ENCODE measurements around the gene ERC2. TPM values are rescaled to one million over a fixed set of nuclear protein-coding genes. Genes with fewer than 3 reads are reported as not detected.
"Not testable (repeated sequence)": the region's sequence is repeated elsewhere in the genome, so short reads cannot be mapped to it uniquely, and the experiment has no call there.

ERC2 gene
- total RNA-seq, 1 experiment from 2014 or later = not detected

DNA sequence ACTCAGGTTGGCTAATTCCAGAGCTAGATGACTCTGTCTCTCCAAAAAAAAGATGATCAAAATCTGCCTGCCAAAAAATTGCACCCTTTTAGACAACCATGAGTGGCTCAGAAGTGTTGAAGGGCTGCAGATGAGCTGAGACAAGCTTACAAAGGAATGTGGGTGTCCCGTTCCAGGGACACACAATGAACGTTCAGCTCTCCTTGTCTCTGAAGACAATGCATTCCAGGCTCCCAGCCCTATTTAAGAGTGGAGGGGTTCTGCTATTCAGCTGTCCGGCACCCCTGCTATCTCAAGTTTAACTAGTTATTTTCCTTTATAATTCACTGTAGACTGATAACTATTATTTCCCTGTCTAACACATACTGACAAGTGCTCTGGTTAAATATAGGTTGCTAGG is 626.1 kb downstream of the ERC2 start:
- no peak for DNase-seq (ENCODE audit: low spot score)

DNA sequence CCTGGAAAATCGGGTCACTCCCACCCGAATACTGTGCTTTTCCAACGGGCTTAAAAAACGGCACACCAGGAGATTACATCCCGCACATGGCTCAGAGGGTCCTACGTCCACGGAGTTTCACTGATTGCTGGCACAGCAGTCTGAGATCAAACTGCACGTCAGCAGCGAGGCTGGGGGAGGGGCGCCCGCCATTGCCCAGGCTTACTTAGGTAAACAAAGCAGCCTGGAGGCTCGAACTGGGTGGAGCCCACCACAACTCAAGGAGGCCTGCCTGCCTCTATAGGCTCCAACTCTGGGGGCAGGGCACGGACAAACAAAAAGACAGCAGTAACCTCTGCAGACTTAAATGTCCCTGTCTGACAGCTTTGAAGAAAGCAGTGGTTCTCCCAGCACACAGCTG is 636.4 kb downstream of the ERC2 start:
- DNase-seq (ENCODE audit: low spot score) = not testable (repeated sequence)

DNA sequence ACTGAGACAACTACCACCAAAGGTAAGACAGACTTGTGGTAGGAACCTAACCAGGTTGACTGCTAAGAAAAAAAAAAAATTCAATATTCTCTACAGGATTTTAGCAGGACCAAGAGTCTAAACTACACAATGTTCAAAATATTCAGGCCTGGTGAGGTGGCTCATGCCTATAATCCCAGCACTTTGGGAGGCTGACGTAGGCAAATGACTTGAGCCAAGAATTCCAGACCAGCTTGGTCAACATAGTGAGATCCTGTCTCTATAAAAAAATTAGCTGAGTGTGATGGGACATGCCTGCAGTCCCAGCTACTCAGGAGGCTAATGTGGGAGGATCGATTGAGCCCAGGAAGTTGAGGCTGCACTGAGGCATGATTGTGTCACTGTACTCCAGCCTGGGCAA is 639.6 kb downstream of the ERC2 start:
- DNase-seq (ENCODE audit: low spot score) = no peak

DNA sequence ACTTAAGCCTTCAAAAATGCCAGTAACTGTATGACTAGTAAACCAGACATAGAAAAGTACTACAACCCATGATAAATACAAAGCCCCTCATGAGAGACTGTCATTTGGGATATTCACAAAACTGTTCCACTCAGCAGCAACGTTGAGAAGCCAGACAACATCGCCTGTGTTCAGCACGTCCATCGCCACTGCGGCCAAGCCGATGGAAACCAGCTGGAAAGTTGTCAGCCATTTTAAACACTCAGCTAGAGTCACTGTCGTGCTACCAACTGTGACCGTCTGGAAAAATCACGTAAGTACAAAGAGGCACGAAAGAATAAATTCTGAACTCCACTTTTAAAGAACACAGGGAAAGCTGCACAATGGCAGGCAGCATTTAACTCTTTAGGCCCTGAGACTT is 640.5 kb downstream of the ERC2 start:
- no peak for DNase-seq (ENCODE audit: low spot score)

DNA sequence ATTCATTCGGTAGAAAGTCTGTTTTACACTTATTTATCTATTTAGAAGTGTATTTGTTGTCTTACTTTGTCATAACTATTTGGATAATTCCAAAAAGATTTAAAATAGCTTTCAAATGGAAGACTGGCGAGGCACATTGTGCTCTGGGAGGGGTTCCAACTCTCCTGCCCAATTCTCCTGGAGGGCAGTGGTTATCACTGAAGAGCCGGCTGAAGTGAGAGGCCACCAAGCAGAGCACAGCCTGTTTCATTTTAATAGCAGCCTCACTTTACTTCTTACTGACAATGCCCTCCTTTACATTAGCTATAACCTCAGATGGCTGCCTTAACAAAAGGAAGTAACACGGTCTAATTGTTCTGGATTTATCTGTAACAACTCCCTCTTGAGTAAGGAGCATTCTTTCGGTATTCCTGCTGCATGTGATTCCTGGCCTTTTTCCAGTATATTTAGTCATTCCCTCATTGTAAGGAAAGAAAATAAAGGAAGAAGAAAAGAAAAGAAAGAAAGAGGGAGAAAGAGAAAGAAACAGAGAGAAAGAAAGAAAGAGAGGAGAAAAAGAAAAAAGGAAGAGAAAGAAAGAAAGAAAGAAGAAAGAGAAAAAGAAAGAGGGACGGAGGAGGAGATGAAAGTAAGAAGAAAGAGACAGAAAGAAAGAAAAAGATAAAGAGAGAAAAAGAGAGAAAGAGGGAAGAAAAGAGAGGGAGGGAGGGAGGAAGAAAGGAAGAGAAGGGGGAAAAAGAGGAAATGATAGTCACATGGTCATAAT is 641.4 kb downstream of the ERC2 start:
- no peak for DNase-seq (ENCODE audit: low spot score)

DNA sequence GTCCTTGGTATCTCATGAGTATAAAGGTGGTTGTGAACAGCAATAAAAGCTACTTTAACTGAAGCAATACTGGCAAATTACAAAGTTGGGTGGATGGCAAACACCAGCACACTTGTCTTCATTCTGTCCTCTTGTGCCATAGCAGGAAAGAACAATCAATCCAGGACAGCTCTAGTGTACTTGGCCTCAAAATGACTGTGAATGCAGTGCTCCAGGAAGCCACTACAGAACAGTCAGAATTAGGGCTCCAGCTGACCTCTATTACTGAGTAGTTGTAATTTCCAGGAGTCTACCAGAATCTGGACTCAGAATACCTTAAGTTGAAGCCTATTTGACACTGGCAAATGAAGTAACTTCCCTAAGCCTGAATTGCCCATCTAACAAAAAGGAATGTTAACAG is 642.2 kb downstream of the ERC2 start:
- DNase-seq (ENCODE audit: low spot score) = no peak

DNA sequence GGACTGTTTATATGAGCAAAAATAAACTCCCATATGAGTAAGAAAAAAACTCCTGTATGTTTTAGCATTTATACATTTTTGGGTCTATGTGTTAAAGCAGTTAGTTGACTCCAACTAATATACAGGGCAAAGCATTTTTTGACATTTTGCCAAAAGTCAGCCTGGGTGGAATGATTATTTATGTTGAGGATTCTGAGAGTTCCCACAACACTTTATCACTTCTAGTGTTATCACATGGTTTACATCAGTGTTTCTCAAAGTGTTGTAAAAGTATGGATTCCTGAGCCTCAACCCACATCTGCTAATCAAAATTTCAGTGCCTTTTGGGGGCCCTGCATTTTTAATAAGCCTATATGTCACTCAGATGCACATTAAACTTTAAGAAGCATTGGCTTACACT is 643.9 kb downstream of the ERC2 start:
- DNase-seq (ENCODE audit: low spot score) = no peak

DNA sequence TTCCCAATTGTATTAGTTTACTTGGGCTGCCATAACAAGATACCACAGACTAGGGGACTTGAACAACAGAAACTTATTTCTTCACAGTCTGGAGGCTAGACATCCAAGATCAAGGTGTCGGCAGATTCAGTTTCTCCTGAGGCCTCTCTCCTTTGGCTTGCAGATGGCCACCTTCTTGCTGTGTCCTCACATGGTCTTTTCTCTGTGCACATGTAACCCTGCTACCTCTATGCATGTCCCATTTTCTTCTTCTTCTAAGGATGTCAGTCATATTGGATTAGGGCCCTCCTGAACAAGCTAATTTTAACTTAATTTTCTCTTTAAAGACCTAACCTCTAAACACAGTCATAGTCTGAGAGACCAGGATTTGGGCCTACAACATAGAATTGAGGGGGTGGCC is 644.4 kb downstream of the ERC2 start:
- no peak for DNase-seq (ENCODE audit: low spot score)

DNA sequence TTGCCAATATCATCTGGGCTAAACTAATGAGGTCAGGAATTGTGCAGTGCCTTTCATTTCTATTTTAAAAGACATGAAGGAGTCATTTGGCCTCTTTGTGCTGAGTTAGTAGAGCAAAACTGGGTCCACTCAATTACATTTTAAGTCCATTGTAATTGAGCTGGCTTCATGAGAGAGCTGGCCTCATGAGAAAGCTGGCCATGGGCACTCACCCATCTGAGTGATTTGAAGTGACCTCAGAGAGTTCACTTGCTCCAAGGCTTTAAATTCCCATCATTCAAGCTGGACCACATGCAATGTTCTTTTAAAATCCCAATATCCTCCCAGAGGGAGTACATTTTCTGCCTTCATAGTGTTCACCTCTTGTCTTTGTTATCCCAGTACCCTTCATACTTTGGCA is 645.3 kb downstream of the ERC2 start:
- DNase-seq (ENCODE audit: low spot score) = no peak

DNA sequence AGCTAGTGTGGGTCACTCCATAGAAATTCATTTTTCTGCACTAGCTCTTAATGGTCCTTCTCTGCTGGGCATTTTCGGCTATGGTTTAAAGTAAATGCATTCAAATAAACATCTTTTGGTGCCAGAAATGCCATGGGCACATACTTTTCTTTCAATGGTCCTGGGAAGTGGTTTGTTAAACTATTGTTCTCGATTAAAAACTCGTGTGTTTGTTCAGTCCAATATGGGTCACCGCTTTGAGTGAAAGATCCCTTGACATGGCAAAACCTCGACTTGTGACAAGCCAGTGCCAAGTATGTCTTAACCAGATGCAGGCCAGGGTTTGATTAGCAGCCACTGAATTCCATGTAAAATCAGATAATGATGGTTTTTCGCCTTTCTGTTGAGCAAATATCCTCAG is 649.3 kb downstream of the ERC2 start:
- no peak for DNase-seq (ENCODE audit: low spot score)

DNA sequence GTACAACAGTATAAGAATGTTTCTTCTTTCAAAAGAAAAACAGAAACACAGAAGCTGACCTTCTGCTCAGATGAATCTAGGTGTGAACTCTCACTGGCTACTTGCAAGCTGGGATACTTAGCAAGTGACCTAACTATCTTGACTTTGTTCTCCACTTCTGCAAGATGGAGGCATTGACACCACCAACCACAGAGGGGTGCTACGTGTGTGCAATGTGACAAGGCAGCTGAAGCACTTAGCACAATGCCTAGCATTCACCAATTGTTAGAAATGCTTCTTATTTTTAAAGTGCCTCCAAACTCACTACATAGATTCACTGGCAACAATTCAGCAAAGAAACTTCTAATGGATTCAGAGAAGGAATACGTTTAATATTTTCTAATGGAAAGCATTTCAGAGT is 649.8 kb downstream of the ERC2 start:
- DNase-seq (ENCODE audit: low spot score) = no peak

DNA sequence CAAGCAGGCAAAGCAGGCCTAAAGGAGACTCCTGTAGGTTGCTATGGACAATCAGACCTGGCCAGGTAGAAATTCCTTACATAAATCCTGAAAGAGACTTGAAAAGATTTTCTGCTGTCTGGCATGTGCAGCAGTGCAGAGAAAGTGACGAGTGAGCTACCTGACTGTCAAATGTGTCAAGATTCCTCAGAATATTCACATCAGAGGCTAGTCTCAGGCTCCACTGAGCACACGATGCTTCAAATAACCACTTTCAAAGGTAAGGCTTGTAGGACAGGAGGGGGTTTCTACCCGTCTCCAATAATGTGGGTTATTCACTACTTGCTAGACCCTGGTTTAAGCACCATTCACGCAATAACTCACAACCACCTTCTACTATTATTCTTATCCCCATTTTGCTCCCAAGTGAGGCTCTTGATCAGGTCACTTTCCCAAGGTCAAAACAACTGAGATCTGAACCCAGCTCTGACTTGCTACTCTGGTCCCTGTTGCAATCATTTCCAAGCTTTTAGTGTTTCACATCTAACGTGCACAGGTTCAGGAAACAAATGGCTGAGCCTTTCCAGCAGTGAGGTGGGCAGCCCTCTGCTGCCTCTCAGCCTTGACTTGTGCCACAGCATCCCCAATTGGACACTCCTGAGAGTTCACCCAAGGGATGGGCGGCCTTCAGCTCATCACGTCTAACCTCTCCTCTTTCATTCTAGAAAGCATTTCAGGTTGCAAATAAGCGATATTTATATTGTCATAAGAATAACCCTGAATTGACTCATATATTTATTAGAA is 651.3 kb downstream of the ERC2 start:
- no peak for DNase-seq (ENCODE audit: low spot score)

DNA sequence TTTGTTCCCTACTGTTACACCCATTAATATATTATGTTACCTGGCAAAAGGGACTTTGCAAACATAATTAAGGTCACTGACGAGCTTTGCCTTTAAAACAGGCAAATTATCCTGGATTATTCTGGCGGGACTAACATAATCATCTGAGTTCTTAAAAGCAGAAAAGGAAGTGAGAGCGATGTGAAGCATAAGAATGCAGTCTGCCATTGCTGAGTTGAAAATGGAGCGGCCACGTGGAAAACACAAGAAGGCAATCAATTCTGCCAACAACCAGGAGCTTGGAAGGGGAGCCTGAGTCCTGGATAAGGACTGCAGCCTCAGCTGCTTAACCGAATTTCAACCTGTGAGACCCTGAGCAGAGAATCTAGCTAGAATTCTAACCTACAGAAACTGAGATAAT is 653.0 kb downstream of the ERC2 start:
- no peak for DNase-seq (ENCODE audit: low spot score)

DNA sequence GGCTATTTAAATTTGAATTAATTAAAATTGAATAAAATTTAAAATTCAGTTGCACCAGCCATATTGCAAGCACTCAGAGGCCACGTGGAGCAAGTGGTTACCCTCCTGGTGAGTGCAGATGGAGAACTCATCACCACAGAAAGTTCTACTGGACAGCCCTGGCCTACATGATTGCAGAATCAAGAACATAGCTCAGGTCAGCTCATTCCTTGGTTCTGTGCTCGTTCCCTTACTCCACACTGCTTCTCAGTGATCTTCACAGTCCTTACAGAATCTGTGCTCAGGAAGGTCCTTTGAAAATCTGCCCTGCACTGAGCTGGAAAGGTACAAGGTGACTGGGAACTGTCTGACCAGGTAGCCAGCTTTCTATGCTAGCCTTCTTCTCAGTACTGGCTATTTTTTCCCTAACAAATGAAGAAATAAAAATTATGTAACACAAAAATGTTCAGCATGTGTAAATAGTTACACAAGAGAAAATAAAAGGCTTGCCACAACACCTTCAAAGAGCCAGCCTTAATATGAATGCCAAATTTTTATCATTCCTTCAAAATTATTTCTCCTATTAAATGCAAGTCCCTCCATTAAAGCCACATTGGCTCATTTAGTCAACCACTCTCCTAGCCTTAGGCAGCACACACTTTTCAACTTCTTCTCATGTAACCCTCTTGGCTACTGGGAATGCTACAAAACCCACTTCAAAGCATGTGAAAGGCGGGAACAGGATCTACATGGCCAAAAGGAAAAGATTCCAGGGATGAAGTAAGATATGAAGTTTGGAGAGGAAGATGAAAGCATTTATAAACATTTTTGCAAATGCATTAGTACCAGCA is 654.8 kb downstream of the ERC2 start:
- DNase-seq (ENCODE audit: low spot score) = no peak

DNA sequence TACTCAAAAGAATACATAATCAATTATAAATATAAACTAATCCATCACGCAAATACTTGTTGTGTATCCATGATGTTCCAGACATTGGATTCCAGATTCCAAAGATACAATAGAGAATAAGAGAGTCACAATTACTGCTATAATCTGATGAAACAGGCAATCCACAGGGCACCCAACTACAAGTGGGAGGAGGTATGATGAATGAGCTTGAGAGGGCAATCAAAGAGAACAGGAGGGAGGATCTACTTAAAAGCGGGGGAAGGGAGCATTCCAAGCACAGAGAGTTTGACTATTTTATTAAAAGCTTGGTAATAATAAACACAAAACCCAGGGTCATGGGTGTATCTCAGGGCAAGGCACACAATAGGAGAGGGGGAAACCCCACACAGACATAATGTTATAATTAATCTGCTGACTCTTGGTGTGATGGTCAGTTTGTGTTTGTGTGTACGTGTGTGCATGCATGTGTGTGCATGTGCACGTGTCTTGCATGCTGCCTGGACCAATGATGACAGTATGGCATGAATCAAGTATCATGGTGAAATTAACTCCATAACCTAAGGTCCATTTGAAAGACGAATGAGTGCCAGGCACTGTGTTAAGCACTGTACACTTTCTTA is 655.8 kb downstream of the ERC2 start:
- no peak for DNase-seq (ENCODE audit: low spot score)

DNA sequence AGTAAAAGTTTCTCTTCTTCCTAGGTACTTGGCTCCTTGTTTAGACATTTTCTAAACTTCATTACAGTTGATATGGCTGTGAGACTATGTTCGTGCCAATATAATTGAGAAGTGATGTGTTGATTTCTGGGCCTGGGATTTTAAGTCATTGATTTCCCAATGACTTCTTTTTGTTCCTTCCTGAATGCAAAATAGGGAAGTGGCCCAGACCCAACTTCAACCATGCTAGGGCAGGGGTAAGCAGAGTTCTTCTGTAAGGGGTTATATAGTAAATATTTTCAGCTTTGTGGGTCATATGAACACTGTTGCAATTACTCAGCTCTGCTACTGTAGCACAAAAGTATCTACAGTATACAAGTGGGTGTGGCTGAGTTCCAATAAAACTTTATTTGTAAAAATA is 661.1 kb downstream of the ERC2 start:
- DNase-seq (ENCODE audit: low spot score) = no peak

DNA sequence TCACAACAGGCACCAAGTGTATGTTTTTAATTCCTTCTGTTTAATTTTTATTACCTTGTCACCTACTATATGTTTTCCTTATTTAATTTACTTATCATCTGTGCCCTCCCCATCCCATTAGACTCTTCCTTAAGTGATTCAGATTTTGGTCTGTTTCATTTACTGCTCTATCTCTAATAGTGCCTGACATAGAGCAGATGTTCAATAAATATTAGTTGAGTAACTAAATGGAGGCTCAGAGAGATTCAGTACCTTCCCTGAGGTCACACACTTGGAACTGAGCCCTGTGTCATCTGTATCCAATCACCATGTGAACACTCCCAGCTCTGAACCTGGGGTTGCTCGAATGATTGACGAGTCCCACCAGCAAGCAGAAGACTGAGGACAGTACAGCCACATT is 663.1 kb downstream of the ERC2 start:
- DNase-seq (ENCODE audit: low spot score) = no peak

DNA sequence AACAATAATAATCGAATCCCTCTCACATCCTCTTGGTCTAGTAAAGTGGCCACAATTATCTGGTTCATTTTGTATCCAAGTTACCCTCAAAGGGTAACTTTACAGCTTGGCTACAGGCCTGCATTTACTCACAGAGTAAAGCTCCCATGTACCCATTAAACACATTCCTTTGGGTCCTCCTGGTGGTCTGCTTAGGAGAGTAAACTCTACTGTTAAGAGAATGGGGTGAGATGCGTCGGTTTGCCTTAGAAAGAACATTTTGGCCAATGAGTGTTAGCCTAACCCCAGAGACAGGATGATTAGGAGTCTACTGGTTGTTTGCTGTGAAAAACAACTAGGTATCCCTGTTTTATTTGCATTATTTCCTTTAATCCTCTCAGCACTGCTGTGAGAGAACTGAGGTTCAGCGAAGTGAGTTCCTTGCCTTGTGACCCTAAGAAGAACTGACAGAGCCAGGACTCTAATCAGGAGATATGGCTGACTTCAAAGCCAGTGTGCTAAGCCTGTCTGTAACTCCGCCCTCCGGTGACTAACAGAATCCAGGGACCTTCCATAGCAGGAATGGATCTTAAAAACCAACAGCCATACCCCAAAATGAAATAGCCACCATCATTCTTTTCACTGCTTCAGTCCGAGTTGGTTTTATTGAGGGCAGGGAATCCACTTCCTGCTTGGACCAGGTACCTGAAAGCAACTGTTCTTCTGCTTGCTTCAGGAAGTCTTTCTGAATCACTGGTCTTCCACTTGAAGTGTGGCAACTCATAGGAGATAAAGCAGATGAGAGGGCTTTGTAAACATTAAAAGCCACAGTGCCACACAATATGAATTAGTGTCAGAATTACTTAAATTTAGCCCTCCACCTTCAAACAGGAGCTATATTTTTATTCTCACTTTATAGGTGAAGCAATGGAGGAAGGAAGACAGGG is 663.8 kb downstream of the ERC2 start:
- no peak for DNase-seq (ENCODE audit: low spot score)

DNA sequence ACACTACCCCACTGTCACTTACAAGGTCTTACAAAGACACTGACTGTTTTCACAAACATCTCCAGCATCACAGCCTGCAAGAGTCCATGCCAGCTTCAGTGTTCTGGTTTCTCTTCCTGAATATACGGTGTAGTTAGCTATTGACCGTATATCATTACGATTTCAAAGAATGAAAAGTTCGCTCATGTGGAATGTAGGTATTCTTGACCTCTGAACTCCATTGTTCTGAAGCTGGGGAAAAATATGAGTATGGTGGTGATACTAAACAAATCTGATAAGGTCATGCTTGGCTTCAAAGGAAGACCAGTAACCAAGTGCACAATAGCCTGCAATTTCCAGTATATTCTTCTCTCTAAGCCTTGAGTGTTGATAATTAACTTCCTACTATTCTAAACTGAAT is 665.5 kb downstream of the ERC2 start:
- DNase-seq (ENCODE audit: low spot score) = no peak

DNA sequence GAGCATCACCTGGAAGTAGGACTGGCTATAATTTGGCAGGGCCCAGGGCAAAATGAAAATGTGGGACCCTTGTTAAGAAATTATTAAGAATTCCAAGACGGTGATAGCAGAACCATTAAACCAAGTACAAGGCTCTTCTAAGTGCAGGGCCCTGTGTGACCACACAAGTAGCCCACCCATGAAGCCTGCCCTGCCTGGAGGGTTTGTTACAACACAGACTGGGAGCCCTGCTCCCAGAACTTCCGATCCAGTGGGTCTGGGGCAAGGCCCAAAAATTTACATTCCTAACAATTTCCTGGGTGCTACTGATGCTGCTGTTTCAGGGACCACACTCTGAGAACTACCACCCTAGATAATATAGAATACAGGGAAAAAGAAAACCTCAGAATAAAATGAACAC is 666.6 kb downstream of the ERC2 start:
- DNase-seq (ENCODE audit: low spot score) = no peak

DNA sequence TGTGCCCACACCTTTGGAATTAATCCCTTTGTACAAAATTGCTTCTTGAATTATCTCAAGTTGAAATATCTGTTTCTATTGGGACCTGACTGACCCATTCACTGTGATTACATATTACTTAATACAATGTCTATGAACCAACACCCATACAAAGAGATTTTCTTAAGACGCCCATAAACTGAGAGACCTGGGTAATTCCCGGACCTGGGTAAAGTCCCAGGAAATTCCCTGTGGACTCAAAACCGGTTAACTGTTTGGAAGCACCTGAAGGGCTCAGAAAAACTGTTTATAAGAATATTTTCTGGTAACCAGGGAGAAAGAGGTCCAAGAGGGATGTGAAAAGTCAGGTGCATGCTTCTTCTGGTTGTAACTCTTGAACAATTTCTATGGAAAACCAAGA is 667.2 kb downstream of the ERC2 start:
- no peak for DNase-seq (ENCODE audit: low spot score)
